ENCODE results near the gene CD151. TPM values are rescaled to one million over a fixed set of nuclear protein-coding genes. Genes with fewer than 3 reads are reported as not detected.

CD151 gene
- total RNA-seq, 1 donor from 2014 or later = 377 TPM

DNA sequence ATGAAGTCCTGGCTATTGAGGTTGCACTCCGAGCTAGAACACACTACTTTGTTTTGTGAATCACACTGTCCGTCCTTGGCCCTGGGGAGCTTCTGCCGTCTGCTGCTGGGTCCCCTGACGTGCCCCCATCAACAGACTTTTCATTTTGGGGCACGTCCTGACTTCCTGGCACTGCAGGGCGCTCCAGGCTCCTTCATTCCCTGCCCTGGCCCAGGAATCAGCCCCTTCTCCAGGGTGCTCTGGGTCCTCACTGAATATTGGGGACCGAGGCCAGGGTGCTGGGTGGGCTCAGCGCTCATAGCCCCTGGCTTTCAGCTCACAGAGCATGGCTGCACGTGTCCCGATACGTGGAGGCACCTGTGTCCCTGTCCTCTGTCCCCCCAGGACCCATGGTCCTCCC is 32.1 kb downstream of the CD151 start:
- H3K27ac Mint-ChIP-seq (ENCODE audit: unreplicated experiment) = no peak overlapping the region

DNA sequence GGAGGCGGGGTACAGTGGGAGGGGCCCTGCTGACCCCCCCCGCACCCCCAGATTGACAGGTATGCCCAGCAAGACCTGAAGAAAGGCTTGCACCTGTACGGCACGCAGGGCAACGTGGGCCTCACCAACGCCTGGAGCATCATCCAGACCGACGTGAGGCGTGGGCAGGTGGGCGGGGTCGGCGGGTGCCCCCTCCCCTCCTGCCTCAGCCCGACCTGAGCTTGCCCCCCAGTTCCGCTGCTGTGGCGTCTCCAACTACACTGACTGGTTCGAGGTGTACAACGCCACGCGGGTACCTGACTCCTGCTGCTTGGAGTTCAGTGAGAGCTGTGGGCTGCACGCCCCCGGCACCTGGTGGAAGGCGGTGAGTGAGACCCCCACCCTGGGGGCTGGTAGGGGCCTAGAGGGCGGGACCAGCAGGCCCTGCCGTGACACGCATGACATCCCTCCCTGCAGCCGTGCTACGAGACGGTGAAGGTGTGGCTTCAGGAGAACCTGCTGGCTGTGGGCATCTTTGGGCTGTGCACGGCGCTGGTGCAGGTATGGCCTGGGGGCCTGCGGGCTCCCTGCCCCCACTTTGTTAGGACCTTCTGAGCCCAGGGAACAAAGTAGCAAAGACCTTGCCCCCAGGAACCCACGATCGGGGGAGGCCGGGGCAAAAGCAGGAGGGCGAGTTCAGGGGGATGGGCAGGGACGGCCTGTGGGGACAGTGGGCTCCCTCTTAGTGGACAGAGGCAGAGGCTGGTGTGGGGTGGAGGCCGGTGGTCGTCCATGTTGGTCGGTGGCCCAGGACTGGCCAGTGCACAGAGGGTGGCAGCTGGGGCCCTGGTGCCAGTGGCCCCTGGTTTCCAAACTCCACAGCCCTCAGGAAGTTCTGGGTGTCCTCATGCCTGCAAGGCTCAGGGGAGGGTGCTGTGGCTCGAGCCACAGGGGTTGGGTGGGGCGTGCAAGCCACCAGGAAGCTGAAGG is 33.0 kb downstream of the CD151 start:
- Mint-ChIP-seq H3K4me3 (ENCODE audit: unreplicated experiment) (no peak overlapping the region), H3K27ac (ENCODE audit: unreplicated experiment) (no peak overlapping the region), H3K9me3 (ENCODE audit: unreplicated experiment) (no peaks in the 10 kb centered on the region), H3K36me3 (ENCODE audit: unreplicated experiment) (no peaks in the 10 kb centered on the region), H3K4me1 (ENCODE audit: unreplicated experiment) (peaks cover 11% of the 10 kb centered on the region), H3K27me3 (ENCODE audit: unreplicated experiment) (no peaks in the 10 kb centered on the region)
- TF ChIP-seq, protein P1, sequence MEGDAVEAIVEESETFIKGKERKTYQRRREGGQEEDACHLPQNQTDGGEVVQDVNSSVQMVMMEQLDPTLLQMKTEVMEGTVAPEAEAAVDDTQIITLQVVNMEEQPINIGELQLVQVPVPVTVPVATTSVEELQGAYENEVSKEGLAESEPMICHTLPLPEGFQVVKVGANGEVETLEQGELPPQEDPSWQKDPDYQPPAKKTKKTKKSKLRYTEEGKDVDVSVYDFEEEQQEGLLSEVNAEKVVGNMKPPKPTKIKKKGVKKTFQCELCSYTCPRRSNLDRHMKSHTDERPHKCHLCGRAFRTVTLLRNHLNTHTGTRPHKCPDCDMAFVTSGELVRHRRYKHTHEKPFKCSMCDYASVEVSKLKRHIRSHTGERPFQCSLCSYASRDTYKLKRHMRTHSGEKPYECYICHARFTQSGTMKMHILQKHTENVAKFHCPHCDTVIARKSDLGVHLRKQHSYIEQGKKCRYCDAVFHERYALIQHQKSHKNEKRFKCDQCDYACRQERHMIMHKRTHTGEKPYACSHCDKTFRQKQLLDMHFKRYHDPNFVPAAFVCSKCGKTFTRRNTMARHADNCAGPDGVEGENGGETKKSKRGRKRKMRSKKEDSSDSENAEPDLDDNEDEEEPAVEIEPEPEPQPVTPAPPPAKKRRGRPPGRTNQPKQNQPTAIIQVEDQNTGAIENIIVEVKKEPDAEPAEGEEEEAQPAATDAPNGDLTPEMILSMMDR (IDR thresholded peaks at IDR 0.05) = no peak
- DNase-seq (ENCODE audit: extremely low spot score, unreplicated experiment) = no peak

More for the DNA sequence above, 32.1 kb downstream of the CD151 start:
- no peaks in the 10 kb centered on the region for H3K36me3 Mint-ChIP-seq (ENCODE audit: unreplicated experiment)
- peaks cover 14% of the 10 kb centered on the region for H3K4me1 Mint-ChIP-seq (ENCODE audit: unreplicated experiment)
- TF ChIP-seq, protein P1 (IDR thresholded peaks at IDR 0.05) = no peak
- no peak overlapping the region for H3K4me3 Mint-ChIP-seq (ENCODE audit: unreplicated experiment)
- no peak for DNase-seq (ENCODE audit: extremely low spot score, unreplicated experiment)
- H3K9me3 Mint-ChIP-seq (ENCODE audit: unreplicated experiment) = no peaks in the 10 kb centered on the region
- no peaks in the 10 kb centered on the region for H3K27me3 Mint-ChIP-seq (ENCODE audit: unreplicated experiment)

DNA sequence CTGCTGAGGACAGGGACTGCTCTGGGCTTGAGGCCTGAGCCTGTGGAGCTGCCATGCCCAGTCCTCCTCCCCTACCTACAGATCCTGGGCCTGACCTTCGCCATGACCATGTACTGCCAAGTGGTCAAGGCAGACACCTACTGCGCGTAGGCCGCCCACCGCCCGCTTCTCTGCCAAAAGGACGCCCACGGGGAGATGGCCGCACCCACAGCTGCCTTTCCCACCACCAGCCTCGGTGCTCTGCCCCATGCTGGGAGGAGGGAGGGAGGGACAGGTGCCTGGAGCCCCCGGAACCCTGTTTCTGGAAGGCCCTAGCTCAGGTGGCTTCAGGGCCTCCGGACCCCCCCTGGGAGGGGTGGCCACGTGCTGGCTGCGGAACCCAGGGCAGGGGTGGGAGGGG is 33.7 kb downstream of the CD151 start:
- Mint-ChIP-seq H3K27ac (ENCODE audit: unreplicated experiment) (no peak overlapping the region), H3K36me3 (ENCODE audit: unreplicated experiment) (no peaks in the 10 kb centered on the region), H3K4me1 (ENCODE audit: unreplicated experiment) (peaks cover 4% of the 10 kb centered on the region), H3K9me3 (ENCODE audit: unreplicated experiment) (no peaks in the 10 kb centered on the region), H3K27me3 (ENCODE audit: unreplicated experiment) (no peaks in the 10 kb centered on the region), H3K4me3 (ENCODE audit: unreplicated experiment) (no peak overlapping the region)
- TF ChIP-seq, protein P1 (IDR thresholded peaks at IDR 0.05) = no peak
- no peak for DNase-seq (ENCODE audit: extremely low spot score, unreplicated experiment)

GRCh38 chr11:867856-868358 is 35.2 kb downstream of the CD151 start:
- DNase-seq (ENCODE audit: extremely low spot score, unreplicated experiment) = no peak
- no peaks in the 10 kb centered on the region for H3K9me3 Mint-ChIP-seq (ENCODE audit: unreplicated experiment)
- TF ChIP-seq, protein P1 (IDR thresholded peaks at IDR 0.05) = no peak
- no peaks in the 10 kb centered on the region for H3K36me3 Mint-ChIP-seq (ENCODE audit: unreplicated experiment)
- H3K27ac Mint-ChIP-seq (ENCODE audit: unreplicated experiment) = no peak overlapping the region
- no peaks in the 10 kb centered on the region for H3K27me3 Mint-ChIP-seq (ENCODE audit: unreplicated experiment)
- peaks cover 4% of the 10 kb centered on the region for H3K4me1 Mint-ChIP-seq (ENCODE audit: unreplicated experiment)
- H3K4me3 Mint-ChIP-seq (ENCODE audit: unreplicated experiment) = no peak overlapping the region

DNA sequence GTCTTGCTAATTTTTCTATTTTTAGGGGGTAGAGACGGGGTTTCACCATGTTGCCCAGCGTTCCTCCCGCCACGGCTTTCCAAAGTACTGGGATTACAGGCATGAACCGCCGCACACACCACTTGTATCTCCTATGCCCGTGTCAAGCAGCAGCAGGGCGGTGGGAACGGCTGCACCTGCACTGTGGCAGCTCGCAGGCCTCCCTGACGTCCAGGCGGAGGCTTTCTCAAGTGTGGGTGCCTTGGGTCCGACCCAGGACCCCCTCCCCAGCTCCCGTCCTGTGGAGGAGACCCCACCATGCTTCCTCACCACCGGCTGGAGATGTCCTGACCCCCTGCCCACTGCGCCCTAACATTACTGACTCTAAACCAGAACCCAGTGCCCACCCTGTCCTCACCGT is 35.6 kb downstream of the CD151 start:
- DNase-seq (ENCODE audit: extremely low spot score, unreplicated experiment) = no peak
- Mint-ChIP-seq H3K9me3 (ENCODE audit: unreplicated experiment) (no peaks in the 10 kb centered on the region), H3K27ac (ENCODE audit: unreplicated experiment) (no peak overlapping the region)

More for the DNA sequence above, 35.6 kb downstream of the CD151 start:
- H3K36me3 Mint-ChIP-seq (ENCODE audit: unreplicated experiment) = no peaks in the 10 kb centered on the region
- TF ChIP-seq, protein P1 (IDR thresholded peaks at IDR 0.05) = no peak
- H3K27me3 Mint-ChIP-seq (ENCODE audit: unreplicated experiment) = no peaks in the 10 kb centered on the region
- H3K4me3 Mint-ChIP-seq (ENCODE audit: unreplicated experiment) = no peak overlapping the region
- H3K4me1 Mint-ChIP-seq (ENCODE audit: unreplicated experiment) = peaks cover 4% of the 10 kb centered on the region
